Measurements from ENCODE around the gene UBIAD1.

- TF ChIP-seq CTCF (conservative IDR thresholded peaks at IDR 0.05; ENCODE audit: low read depth, low read length): no peak
- no peak for TF ChIP-seq EZH2 (IDR thresholded peaks at IDR 0.05; ENCODE audit: low read length, unreplicated experiment)
- no peak for TF ChIP-seq EZH2phosphoT487 (IDR thresholded peaks at IDR 0.05; ENCODE audit: borderline replicate concordance, low read length)
Observed at GRCh38 chr1:11281518-11282331, 8.7 kb downstream of the UBIAD1 start.
